Astrocyte of the spinal cord (primary cell): ENCODE data around the gene SNX20.

Source experiments
- DNase-seq: peaks from one replicate; pipeline ENCODE4 v3.0.0; 2011; ENCODE audit warnings: low read depth, low spot score
- H3K4me3 ChIP-seq: 2 replicates; pipeline ENCODE4 v1.5.1; 2011; ENCODE audit warnings: low read depth, mild to moderate bottlenecking, low read length, moderate library complexity
- CTCF ChIP-seq: IDR thresholded peaks from 2 replicates; pipeline ENCODE4 v1.5.1; 2012; ENCODE audit warnings: low read depth, mild to moderate bottlenecking, low read length, inconsistent platforms
- in situ Hi-C: cut with HindIII; loops from 2 replicates; pipeline ENCODE4 v1.10.0; 2017; ENCODE audit warnings: low sequenced_read_pairs

Gene SNX20

DNA sequence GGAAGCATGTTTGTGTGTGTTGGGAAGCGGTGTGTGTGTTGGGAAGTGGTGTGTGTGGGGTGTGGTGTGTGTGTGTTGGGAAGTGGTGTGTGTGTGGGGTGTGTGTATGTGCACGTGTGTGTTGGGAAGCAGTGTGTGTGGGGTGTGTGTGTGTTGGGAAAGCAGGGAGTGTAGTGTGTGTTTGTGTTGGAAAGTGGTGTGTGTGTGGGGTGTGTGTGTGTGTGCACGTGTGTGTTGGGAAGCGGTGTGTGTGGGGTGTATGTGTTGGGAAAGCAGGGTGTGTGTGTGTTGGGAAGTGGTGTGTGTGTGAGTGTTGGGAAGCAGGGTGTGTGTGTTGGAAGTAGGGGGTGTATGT is 11.5 kb upstream of the SNX20 start:
- TF ChIP-seq CTCF: no peak
- DNase-seq: no peak
- H3K4me3 ChIP-seq: no peak overlapping the region
- in situ Hi-C loops: no loop called here

GRCh38 chr16:50690177-50690576 is 9.1 kb upstream of the SNX20 start:
- H3K4me3 ChIP-seq: no peak overlapping the region
- no peak for TF ChIP-seq CTCF
- in situ Hi-C loops: no loop called here
- DNase-seq: no peak

GRCh38 chr16:50688867-50689266 is 7.8 kb upstream of the SNX20 start:
- H3K4me3 ChIP-seq: no peak overlapping the region
- TF ChIP-seq CTCF: no peak
- no peak for DNase-seq
- in situ Hi-C loops: no loop called here

DNA sequence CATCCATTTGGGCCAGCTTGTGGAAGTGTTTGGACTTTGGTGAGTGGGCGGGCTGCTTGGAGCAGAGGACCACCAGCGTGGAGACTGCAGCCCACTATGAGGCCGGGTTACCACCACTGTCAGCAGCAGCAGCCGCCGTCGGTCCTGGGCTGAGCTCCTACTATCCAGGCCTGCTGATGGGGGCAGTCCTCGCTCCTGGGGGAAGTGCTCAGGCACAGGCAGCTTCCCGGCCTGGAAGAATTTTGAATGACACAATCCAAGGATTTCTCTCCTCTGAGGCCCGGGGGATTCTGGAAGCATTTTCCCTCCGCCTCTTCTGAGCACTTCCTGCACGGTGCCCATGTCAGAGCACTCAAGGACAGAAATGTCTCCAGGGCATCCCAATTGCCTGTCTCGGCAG is 7.0 kb upstream of the SNX20 start:
- no peak overlapping the region for H3K4me3 ChIP-seq
- no peak for DNase-seq
- in situ Hi-C loops: no loop called here
- no peak for TF ChIP-seq CTCF

DNA sequence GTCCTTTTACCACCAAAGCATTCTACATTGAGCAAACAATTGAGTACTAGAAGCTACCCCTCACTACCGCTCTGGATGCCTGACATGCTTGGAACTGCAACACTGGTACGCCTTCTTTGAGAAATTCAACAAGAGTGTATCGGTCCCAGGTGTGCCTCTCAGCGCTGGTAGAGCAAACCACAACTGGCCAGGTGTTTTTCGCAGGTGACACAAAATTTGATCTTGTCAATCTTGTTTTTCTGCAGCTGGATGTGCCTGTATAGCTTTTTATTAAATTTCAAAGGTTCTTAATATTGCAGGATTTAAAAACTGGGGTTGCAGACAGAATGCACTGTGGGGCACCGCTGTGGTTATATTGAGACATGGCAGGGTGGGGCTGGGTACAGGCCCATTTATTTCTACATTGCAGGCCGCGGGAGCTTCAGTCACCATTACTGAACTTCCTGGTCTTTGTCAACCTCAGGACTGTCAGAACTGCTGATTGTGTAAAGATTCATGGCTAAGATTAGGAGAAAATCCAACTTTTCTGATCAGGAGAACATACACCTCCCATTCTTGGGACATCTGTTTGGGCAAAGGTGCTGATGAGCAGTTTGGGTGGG is 4.5 kb upstream of the SNX20 start:
- TF ChIP-seq CTCF: no peak
- in situ Hi-C loops: no loop called here
- DNase-seq: no peak
- H3K4me3 ChIP-seq: no peak overlapping the region

DNA sequence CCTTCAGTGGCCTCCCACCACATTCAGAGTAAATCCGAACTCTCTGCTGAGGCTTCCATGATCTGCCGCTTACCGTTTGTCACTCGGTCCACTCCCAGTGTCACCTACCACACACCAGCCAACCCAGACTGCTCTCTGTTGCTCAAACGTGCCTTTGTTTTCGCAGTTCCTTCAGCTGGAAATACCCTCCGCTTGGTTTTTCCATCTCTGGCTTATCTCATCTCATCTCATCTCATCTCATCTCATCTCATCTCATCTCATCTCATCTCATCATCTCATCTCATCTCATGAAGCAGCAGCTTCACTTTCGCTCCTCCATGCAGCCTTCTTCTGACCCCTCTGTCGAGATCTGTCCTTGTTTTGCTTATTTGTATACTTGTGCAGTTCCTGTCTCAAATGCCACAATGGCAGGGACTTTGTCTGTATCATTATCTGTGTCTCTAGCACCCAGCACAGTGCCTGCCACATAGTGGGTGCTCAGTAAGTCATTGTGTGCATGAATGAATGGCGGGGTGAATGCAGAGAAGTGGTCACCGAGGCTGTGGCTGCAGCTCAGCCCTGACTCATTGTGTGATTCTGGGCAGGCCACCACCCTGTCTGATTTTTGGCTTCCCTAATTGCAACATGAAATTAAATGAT is 3.8 kb upstream of the SNX20 start:
- no peak overlapping the region for H3K4me3 ChIP-seq
- in situ Hi-C loops: no loop called here
- DNase-seq: no peak
- no peak for TF ChIP-seq CTCF
